Gastrocnemius medialis (tissue), 4 donors: Measurements from ENCODE around the gene BTRC.

ENCODE experiments used
- POLR2A ChIP-seq, 2 donors: fragments of 450-650 bp; IDR thresholded peaks; one replicate each; pipeline ENCODE4 v1.6.1; 2017; ENCODE audit warnings: antibody characterized with exemption in 2 of 2, mild to moderate bottlenecking in 2 of 2, moderate library complexity in 2 of 2
- TF ChIP-seq, protein P1 (sequence below), 5 experiments: fragments of 450-650 bp in 3 of 5; fragments of 200-600 bp in 2 of 5; sonication (generic) in 2 of 5; IDR thresholded peaks in 4 of 5; conservative IDR thresholded peaks in 1 of 5; 1 replicate in 4 of 5; 2 replicates in 1 of 5; pipeline ENCODE4 v1.5.1; 2016 to 2019; ENCODE audit warnings: antibody characterized with exemption in 5 of 5, mild to moderate bottlenecking in 3 of 5, moderate library complexity in 3 of 5

DNA sequence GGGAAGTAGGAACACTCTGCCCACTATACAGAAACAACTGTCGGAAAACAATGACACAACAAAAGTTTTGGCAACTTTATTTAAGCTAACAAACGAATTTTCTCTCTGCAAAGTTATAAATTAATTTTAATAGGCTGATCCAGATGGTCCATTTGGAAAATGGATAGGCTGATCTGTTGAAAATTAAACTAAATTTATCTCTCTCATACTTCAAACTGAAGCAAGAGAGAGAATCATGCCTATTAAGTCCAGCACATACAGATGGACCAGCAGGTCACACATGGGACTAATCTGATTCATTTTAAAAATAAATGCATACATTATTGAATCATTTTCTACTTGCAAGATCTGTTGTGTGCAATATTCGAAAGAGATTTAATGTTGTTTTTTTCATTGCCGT is 110.1 kb downstream of the BTRC start:
- no peak for TF ChIP-seq POLR2A (IDR thresholded peaks at IDR 0.05)
- TF ChIP-seq, protein P1, sequence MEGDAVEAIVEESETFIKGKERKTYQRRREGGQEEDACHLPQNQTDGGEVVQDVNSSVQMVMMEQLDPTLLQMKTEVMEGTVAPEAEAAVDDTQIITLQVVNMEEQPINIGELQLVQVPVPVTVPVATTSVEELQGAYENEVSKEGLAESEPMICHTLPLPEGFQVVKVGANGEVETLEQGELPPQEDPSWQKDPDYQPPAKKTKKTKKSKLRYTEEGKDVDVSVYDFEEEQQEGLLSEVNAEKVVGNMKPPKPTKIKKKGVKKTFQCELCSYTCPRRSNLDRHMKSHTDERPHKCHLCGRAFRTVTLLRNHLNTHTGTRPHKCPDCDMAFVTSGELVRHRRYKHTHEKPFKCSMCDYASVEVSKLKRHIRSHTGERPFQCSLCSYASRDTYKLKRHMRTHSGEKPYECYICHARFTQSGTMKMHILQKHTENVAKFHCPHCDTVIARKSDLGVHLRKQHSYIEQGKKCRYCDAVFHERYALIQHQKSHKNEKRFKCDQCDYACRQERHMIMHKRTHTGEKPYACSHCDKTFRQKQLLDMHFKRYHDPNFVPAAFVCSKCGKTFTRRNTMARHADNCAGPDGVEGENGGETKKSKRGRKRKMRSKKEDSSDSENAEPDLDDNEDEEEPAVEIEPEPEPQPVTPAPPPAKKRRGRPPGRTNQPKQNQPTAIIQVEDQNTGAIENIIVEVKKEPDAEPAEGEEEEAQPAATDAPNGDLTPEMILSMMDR (IDR thresholded peaks at IDR 0.05 in 4 of 5, conservative IDR thresholded peaks at IDR 0.05 in 1 of 5): no peak
